SK-MEL-5 (cell line): ENCODE measurements around the gene CEP44. TPM values are rescaled to one million over a fixed set of nuclear protein-coding genes. Genes with fewer than 3 reads are reported as not detected.
"Not testable (repeated sequence)": the region's sequence is repeated elsewhere in the genome, so short reads cannot be mapped to it uniquely, and the experiment has no call there.

Source experiments
- DNase-seq: peaks from one replicate; pipeline ENCODE4 v3.0.0-alpha.2; 2016; ENCODE audit warnings: low read depth, low spot score
- in situ Hi-C: cut with HindIII; loops from 2 replicates; pipeline ENCODE4 v1.10.0; 2016; ENCODE audit warnings: low sequenced_read_pairs, high pct_unique_total_duplicates, low pct_unique_long_range_greater_than_20kb
- polyA plus RNA-seq, 2 experiments: library from polyadenylated mRNA; depleted of rRNA; stranded (reverse); fragments of >200 nt; gene quantifications; 2 replicates each; pipeline ENCODE4 v1.2.3, GENCODE V29; 2015
- total RNA-seq: library from RNA; depleted of rRNA; stranded (reverse); fragments of >200 nt; shearing (Covaris generic); gene quantifications from 2 replicates; pipeline ENCODE4 v1.2.3, GENCODE V29; 2014; rRNA removed

The CEP44 gene, protein sequence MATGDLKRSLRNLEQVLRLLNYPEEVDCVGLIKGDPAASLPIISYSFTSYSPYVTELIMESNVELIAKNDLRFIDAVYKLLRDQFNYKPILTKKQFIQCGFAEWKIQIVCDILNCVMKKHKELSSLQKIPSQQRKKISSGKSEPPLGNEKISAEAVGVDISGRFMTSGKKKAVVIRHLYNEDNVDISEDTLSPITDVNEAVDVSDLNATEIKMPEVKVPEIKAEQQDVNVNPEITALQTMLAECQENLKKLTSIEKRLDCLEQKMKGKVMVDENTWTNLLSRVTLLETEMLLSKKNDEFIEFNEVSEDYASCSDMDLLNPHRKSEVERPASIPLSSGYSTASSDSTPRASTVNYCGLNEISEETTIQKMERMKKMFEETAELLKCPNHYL
- 13.5 and 14.0 TPM in 2 replicates for total RNA-seq
- polyA plus RNA-seq (2015; cell fraction: cytosol; rRNA removed), result 8.2 and 10.4 TPM in 2 replicates
- polyA plus RNA-seq (2015; cell fraction: nucleus; rRNA removed), result 44.5 and 48.2 TPM in 2 replicates

DNA sequence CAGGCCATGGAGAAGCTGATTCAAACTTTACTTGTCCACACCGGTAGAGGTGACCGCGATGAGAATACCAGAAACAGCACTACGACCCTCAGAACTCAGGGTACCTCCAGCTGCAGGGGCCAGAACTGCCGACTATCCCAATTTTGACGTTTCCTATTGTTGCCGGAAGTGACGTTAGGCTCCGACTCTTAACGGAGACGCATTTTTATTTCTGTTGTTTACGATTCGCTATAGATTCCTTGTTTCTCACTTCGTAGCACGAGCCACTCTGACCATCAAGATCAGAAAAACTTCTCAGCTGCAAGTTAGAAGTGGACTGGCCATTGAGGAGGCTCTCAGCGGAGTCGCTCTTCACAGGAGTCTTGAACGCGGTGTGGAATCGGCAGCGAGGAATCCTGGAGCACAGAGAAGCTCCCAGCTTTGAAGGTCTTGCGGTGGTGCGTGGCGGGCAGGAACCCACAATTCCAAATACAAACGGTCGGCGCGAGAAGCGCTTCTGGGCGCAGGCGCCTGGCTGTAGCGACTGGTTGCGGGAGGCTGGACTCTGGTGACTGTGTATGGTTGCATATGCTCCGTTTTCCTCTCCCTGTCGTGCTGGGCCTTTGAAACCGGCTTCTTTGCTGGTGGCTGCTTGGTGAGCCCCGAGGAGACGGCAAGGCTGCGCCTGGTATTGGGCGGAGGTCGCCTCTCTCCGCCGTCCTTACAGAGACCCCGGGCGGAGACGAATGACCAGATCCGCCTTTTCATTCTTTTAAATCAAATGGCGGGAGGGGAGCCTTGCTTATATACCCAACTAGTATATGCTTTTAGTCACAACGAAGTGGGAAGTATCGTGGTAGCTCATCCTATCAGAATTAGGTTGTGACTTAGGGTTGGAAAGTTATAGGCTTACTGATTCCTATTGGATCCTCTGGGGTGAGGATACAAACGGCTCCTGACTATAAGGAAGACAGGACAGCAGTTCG, at the start of gene CEP44, which contains the start of gene FBXO8:
CEP44 (plus strand) TSS at position 405 of the 965 bp plus-strand sequence. CDS start 15,211 bp downstream, outside the sequence.
FBXO8 (minus strand) TSS at position 161 of the 965 bp plus-strand sequence. CDS start 20,575 bp downstream, outside the sequence.
- peak; percentile 84 for DNase-seq
- in situ Hi-C loops, result no loop called here

DNA sequence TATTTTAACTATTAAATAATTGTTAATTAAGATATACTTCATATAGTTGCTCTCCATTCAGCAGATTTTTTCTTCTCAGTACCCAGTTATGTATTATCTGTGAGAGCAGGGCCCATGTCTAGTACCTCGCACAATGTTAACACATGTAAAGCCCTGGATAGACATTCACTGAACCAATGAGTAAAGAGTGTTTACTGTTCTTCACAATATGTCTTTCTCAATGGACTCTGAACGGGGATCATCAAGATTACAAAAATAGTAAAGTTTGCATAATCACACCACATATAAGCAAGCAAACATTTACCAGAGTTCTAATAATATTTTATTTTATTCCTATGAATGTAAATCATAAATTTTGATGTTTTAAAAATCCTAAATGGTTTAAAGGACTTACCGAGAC, 47.4 kb upstream of the CEP44 start:
- in situ Hi-C loops, result no loop called here
- no peak for DNase-seq

DNA sequence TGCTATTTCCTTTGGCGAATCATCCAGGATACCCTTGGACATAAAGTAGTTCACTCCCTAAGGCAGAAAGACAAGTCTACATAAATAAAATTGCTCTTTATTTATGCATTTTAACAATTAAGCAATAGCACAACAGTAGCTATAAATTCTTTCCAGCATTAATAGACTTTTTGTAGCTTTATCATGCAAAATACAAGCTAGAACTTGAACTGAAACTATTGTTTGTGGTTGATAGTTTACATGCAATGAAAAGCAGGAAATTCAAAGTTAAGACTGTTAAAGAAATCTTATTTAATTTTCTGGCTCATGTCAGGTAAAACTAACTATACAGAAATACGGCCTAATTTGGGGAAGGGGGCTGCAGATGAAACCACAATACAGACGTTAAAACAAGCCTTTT, 42.5 kb upstream of the CEP44 start:
- DNase-seq, result no peak
- in situ Hi-C loops, result no loop called here

DNA sequence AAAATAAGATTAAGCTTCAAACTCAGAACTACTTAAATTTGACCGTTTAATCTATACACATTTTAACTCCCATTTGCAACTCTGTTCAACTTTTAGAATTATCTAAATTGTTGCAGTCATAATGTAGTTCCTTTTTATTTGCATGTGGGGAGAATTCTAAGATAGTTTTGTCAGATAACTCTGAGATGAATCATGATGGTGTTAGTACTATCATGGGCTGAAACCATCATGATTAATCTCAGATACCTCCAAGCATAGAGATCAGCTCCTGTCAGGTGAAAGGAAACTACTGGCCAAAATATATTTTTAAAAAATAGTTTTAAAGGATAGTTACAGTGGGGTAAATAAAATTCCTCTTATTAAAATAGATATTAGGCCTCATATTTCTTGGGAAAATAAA, 39.3 kb upstream of the CEP44 start:
- in situ Hi-C loops, result no loop called here
- DNase-seq, result no peak

DNA sequence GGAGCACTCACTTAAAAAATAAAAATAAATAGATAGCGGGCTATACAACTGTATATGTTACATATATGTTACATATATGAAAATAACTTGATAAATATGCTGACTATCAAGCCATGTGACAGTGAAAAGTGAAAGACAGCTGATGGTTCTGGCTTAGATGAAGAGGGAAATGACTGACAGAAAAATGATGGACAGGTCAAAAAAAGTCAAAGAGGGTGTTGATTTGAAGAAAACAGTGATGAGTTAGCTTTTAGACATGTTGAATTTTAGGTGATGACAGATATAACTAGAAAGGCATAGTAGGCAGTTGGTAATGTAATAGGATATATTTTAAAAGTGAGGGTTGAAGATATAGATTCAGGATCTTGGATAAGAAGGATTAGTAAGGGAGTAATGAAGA, 38.0 kb upstream of the CEP44 start:
- no peak for DNase-seq
- in situ Hi-C loops, result no loop called here

DNA sequence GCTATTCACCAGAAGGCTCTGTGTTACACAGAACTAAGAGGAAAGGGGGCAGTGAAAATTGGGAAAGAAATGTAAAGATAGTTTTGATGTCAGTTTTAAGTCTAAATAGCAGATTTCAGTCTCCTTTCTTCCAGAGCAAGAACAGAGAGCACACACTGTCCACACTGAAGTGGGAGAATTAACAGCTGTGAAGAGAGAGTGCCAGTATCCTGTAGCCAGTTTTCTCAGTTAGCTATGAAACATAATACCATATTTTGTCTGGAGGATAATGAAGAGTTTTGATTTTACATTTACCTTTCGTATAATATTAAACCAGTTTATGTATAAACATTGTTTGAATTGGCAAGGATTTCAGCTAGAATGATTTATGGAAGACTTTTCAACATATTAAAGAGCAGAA, 35.3 kb upstream of the CEP44 start:
- in situ Hi-C loops, result no loop called here
- DNase-seq, result no peak

DNA sequence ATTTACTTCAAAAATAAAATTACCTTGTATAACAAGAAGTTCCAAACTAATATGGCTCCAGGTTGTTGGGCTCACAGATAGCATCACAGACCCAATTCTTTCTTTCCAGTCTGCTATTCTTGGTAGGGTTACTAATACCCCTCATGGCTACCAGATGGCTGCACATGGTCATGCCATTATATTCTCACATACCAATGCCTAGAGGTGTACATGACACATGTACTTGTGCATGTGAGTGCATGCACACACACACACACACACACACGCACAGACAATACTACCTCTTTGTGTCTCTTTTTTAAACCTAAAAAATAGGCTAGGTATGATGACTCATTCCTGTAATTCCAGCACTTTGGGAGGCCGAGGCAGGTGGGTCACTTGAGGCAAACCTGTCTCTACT, 31.3 kb upstream of the CEP44 start:
- in situ Hi-C loops, result no loop called here
- DNase-seq, result no peak

DNA sequence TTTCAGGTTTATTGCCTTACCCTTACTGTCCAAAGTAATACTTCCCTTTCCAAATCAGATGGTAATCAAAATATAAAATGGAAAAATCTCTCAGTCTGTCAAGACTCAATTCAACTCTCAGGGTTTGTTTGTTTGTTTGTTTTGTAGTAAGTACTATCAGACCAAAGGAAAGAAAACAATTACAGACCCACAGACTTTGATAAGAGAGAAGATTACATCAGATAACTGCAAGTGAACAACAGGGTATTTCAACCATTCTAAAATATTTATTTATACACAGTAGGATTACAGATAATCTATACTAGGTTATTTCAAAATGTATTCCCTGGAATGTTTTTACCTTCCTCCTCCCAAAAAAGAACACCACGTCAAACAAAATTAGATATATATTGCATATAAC, 29.1 kb upstream of the CEP44 start:
- in situ Hi-C loops, result no loop called here
- no peak for DNase-seq

DNA sequence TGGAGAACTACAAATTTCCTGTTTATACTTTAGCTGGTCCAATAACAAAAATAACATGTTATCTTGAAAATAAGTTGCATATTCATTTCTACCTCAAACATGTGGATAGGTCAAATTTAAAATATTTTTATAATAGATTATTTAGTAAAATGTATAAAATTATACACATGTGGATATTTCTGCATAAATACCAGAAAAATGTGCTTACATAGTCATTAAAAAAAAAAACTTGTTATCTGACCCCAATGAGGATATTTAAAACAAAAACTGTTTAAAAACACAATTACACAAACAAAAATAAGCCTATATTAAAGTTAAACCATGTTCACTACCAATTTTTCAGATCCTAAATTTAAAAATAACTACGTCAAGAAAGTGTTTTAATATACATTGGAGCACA, 28.3 kb upstream of the CEP44 start:
- in situ Hi-C loops, result no loop called here
- no peak for DNase-seq

DNA sequence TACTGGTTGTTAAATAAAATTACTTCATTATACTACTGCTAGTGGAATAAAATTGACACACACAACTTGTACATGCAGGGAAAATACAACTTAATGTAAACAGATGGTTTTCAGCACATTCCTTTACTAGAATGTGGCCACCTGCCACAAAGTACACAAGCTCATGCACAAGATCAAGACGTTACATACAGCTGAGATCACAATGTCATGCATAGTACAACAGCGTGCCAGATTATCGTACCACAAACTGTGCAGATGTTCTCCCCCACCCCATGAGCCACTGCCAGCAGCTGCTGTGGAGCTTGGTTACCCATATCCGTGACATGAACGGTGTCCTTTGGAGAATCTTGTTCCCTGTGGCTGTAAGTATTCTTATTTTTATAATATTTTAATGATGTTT, 27.9 kb upstream of the CEP44 start:
- in situ Hi-C loops, result no loop called here
- DNase-seq, result no peak

DNA sequence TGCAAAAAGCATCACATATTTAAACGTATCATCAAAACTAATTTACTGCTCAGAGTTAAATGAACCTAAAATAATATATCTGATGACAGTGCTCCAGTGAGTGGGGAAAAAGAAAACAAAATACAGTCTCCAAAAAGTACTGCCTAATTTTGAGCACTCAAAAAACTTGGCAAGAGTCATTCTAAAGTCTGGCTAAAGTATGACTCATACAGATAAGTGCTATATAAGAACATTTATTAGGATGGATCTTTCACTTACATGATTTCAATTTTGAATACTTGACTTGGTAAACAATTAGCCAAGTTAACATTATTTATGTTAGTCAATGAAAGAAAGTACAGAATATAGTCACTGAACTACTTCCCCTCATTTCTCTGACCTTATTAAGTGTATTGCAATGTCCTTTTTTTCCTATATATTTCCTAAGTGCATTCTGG, 27.4 kb upstream of the CEP44 start:
- in situ Hi-C loops, result no loop called here
- no peak for DNase-seq

DNA sequence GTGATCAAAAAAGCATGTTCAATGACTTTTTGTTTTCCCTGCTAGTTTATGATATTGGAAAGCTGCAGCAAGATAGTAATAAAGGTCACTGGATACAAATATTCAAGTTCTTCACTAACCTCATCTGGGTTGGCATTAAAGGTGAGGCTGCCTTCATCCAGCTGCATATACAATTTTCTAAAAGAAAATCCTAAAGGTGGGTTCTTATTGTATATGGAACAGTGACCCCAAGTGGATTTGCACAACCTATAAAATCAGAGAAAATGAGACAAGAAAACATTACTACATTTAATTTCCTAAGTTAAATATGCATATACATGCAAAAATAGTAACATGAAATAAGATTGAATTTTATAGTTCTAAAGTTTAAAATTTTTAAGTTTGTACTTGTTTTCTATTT, 24.1 kb upstream of the CEP44 start:
- DNase-seq, result no peak
- in situ Hi-C loops, result no loop called here

DNA sequence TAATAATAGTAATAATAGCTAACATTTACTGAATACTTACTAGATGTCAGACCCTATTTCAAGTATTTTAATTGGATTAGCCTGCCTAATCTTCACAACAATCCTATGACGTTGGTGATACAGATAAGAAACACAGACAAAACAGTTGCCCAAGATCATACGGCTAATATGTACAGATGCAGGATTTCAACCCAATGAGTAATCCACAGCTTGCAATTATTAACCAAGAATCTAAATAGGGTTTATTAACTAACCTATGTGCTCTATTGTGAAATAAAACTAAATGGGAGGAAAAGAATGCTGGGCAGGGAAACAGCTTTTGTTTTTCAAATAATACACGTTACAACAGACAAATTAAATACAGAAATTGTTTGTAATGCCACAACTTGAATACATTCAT, 23.6 kb upstream of the CEP44 start:
- in situ Hi-C loops, result no loop called here
- DNase-seq, result no peak

DNA sequence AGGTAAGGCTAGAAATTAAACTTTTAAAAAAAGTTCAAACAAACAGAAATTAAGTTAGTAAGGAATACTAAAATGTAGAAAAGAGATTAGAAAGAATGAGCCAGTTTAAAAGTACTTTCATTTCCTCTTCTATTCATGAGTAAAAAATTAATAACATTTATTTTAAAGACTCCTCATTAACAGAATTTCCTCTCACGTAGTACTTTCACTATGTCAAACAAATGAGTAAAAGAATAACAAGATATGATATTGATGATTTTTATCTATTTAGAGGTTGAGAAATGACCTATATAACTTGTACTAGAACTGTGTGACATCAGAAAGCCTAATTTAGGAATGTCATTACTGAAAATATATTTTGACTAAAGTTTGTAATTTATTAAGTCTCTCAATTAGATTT, 22.3 kb upstream of the CEP44 start:
- DNase-seq, in situ Hi-C loops: not testable (repeated sequence)

DNA sequence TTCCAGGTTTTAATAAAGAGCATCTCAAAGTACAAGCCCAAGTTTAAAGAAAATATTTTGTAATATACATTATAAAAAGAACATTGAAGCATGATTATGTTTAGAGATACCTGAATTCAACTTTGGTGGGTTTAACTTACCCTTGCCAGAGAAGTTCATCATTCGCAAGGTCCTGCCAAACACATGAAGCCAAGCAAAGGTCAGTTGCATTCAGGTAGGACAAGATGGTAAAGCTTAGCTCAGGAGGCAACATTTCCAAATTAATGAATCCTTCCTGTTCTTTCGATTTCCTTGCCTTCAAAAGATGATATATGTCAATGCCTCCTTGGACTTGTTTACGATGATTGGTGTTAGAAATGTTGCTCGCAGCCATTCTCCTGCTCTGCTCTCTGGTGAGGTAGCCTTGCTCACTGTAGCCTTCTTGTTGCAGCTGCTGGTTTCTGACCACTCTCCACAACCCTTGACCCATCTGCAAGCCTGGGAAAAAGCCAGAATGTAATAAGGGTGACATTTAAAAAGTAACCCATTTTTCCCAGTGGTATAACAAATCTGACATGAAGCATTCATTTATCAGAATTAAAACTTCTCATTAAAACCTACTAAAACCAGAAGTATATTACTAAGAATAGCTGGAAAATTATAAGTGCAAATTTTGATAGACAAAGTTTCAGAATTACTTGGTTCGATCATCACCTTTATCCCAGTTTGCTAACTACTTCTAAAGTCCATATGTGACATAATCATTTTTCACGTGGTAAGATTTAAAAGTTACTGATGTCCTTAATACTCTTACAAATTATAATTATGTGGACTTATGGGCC, 20.9 kb upstream of the CEP44 start:
- DNase-seq, result no peak
- in situ Hi-C loops, result no loop called here

DNA sequence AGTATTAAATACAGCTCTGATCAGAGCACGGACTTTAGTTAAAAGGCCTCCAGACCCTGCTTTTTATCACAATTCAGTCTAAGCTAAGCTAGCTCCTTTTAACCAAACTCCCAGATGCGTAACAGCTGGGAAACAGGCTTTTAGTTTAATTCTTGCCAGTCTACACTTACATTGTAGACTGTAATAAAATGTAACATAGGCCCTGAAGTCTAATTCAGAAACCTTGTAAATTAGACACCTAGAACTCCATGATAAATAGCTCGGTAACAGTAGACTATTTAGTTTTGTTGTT, 20.3 kb upstream of the CEP44 start:
- in situ Hi-C loops, result no loop called here
- no peak for DNase-seq

DNA sequence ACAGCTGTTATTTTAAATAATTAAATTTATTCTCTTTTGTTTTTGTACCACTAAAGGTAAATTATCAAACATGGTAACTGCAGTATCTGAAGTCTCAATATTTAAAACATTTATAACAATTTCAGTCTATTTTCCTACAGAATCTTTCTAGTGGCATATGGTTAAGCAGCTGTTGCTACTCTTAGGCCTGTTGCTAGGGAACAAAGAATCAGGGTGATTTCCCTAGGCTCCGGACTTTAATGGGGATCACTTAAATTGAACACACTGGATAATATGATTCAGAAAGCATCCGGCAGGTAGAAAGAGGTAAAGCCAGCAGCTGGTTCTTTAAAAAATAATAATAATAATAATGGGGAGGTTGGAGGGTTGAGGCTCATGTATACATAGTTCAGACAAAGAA, 17.8 kb upstream of the CEP44 start:
- in situ Hi-C loops, result no loop called here
- no peak for DNase-seq

DNA sequence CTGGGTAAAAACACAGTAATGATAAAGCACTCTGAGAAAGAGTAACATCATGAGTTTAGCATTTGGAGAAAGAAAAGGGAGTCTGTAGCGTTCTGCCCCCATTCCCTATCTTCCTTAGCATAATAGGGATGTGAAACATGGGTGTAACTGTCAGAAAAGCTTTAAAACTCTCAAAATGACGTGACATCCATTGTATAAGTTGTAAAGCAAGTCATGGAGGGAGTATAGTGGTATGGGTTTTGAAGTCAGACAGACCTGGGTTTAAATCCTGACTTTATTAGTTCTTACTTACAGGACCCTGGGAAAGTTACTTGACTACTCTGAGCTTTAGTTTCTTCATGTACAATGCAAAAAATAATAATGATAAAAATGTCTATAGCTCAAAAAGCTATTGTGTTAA, 17.3 kb upstream of the CEP44 start:
- in situ Hi-C loops, result no loop called here
- DNase-seq, result no peak
